ENCODE results near the gene CRYGD. TPM values are rescaled to one million over a fixed set of nuclear protein-coding genes. Genes with fewer than 3 reads are reported as not detected.
"Not testable (repeated sequence)": the region's sequence is repeated elsewhere in the genome, so short reads cannot be mapped to it uniquely, and the experiment has no call there.

CRYGD gene
- total RNA-seq (not detected), polyA plus RNA-seq (not detected)
- long read RNA-seq, donor 1: 0 reads
- long read RNA-seq, donor 2: 0 reads
- long read RNA-seq, donor 3: 0 reads
- long read RNA-seq, donor 4: 0 reads
- long read RNA-seq, donor 5: 0 reads
- long read RNA-seq, donor 6: 0 reads
- long read RNA-seq, donor 7: 0 reads
- long read RNA-seq, donor 8: 0 reads
- long read RNA-seq, donor 9: 0 reads
- long read RNA-seq, donor 10: 0 reads

DNA sequence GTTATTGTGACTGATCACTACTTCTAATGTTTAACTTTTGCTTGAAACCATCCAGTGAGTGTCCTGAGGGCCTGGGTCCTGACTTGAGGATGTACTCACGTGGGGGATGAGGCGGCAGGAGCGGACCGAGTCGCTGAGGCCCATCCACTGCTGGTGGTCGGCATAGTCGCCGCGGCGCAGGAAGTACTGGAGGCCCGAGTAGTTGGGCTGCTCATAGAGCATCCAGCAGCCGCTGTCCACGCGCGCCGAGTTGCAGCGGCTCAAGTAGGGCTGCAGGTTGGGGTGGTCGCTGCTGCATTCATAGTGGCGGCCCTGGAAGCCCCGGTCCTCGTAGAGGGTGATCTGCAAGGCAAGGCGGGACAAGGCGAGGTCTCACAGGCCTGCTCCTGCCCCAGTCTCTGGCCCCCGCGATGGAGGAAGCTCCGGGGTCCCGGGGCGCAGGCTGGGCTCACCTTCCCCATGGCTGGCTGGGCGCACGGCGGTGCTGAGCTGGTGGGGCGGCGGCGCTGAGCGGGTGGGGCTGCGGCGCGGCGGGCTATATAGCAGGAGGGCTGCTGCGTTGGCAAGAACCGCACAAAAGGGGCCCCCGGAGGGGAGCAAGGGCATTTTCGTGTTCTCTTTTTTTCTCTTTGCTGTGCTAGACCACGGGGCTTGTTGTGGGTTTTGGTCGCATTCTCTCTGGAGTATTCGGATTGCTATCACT, at the start of gene CRYGD:
CRYGD (minus strand) TSS at position 512 of the 703 bp plus-strand sequence; CDS start at position 461, 51 bp downstream.
- DNase-seq; H3K36me3 ChIP-seq (replicated peaks in 1 of 2); H3K4me1 ChIP-seq (replicated peaks in 1 of 2); intact Hi-C loops (cut with DNase I); H3K9me3 ChIP-seq (replicated peaks in 1 of 3); H3K27ac ChIP-seq: not testable (repeated sequence)
- Histone ChIP-seq H3K27me3 (peaks cover 23% of the 10 kb centered on the region), H3K4me3 (peak within 1 kb of the TSS in 1 of 4 donors; percentile 34)
- 11 to 20% (median 12%) methylated on average over 19 to 46 of the region's 46 CpGs for WGBS, 4 donors

DNA sequence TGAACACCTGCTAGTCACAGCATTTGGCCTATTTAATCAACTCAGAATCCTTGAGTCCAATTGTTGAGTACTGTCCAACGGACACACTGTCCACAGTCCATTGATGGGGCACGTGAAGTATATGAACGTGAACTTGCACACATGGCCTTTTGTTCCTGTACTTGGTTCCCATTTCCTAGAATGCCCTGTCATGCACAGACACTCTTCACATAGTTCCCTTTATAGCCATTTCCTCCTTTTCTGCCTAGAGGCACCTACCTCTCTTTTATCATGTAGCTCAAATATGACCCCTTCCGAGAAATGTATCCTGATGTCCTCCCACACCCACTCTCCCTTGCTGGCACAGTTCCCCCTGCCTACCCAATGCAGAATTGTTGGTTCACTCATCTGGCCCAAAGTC, 47.8 kb upstream of the CRYGD start:
- peak overlapping the region in 1 of 5 donors; percentile 45 for H3K27ac ChIP-seq
- 58 to 68% (median 62%) methylated on average over 4 of the region's 4 CpGs for WGBS, 4 donors
- no peak overlapping the region for H3K4me3 ChIP-seq
- peaks cover 0 to 5% of the 10 kb centered on the region in 2 donors for H3K4me1 ChIP-seq (replicated peaks in 1 of 2)
- TF ChIP-seq POLR2A (IDR thresholded peaks at IDR 0.05): no peak
- TF ChIP-seq, protein P1, sequence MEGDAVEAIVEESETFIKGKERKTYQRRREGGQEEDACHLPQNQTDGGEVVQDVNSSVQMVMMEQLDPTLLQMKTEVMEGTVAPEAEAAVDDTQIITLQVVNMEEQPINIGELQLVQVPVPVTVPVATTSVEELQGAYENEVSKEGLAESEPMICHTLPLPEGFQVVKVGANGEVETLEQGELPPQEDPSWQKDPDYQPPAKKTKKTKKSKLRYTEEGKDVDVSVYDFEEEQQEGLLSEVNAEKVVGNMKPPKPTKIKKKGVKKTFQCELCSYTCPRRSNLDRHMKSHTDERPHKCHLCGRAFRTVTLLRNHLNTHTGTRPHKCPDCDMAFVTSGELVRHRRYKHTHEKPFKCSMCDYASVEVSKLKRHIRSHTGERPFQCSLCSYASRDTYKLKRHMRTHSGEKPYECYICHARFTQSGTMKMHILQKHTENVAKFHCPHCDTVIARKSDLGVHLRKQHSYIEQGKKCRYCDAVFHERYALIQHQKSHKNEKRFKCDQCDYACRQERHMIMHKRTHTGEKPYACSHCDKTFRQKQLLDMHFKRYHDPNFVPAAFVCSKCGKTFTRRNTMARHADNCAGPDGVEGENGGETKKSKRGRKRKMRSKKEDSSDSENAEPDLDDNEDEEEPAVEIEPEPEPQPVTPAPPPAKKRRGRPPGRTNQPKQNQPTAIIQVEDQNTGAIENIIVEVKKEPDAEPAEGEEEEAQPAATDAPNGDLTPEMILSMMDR (IDR thresholded peaks at IDR 0.05): no peak
- intact Hi-C loops (cut with DNase I): loop anchor here in 1 of 2 donors (10.0 kb wide), 1 partner anchor 83 kb away; the partner anchor contains the start of gene IDH1
- H3K36me3 ChIP-seq (replicated peaks in 1 of 2): no peaks in the 10 kb centered on the region
- H3K9me3 ChIP-seq (replicated peaks in 1 of 3): no peaks in the 10 kb centered on the region
- H3K27me3 ChIP-seq: no peaks in the 10 kb centered on the region
- DNase-seq: peak in 3 of 7 donors; percentile 13 to 40 (median 32)

DNA sequence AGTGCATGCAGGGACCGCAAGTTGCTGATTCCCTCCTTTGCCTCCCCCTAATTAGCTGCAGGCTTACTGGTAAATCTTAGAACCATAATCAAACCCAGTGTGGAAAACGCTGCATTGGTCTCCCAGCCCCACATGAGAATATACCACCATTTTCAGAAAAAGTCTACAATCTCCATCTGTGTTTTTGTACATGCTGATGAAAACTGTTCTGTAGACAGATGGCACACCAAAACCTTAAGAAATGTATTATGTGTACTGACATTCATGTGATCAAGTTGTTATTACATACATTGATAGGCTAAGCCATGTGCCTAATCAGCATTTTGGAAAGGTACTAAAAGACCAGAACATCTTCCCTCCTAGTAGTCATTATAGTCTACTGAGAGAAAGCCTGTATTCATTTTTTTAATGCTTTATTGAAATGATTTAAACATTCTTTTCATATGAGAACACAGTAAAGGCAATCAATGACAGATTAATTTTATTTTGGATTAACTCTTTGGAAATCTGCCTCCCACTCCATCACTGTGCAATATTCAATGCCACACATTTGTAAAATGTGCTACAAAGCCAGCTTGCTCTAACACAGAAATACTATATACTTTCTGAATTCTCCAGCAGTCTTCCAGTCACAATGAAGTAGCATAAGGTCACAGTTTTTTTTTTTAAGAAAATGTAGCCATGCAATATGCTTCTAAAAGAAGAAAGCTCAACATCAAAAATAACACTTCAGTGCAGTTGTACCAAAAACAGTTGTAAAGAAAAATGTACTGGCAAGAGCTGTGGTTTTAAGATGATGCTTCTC, 40.8 kb upstream of the CRYGD start:
- Histone ChIP-seq H3K4me1 (replicated peaks in 1 of 2) (no peaks in the 10 kb centered on the region), H3K9me3 (replicated peaks in 1 of 3) (no peaks in the 10 kb centered on the region), H3K27ac (no peak overlapping the region), H3K27me3 (no peaks in the 10 kb centered on the region), H3K36me3 (replicated peaks in 1 of 2) (no peaks in the 10 kb centered on the region), H3K4me3 (no peak overlapping the region)
- no peak for DNase-seq
- TF ChIP-seq, protein P1 (IDR thresholded peaks at IDR 0.05): no peak
- no peak for TF ChIP-seq POLR2A (IDR thresholded peaks at IDR 0.05)
- WGBS, 4 donors: 76 to 87% (median 82%) methylated on average over 2 of the region's 2 CpGs
- intact Hi-C loops (cut with DNase I): no loop called here

DNA sequence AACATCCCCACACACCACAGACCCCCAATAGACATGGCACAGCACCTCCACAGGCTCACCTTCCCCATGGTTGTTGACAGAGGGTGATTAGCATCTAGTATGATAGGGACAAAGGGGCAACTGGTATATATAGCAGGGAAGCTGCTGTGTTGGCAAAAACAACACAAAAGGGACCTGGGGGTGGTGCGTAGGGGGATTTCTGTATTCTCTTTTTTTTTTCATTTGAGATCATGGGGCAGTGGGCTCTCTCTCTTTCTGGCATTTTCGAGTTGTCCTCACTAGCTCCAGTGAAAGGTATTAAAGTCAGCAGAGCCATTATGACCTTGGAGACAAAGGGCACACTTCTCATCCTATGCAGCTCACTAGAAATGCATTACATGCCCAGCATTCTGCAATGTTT, 39.2 kb upstream of the CRYGD start, which contains the start of gene CRYGA:
CRYGA (minus strand) TSS at position 101 of the 400 bp plus-strand sequence; CDS start at position 68, 33 bp downstream.
- H3K4me1 ChIP-seq (replicated peaks in 1 of 2): no peaks in the 10 kb centered on the region
- intact Hi-C loops (cut with DNase I): no loop called here

More for the DNA sequence above, 39.2 kb upstream of the CRYGD start, which contains the start of gene CRYGA:
- Histone ChIP-seq H3K27me3 (no peaks in the 10 kb centered on the region), H3K36me3 (replicated peaks in 1 of 2) (no peaks in the 10 kb centered on the region), H3K9me3 (replicated peaks in 1 of 3) (no peaks in the 10 kb centered on the region), H3K4me3 (no peak within 1 kb of the TSS), H3K27ac (no peak within 1 kb of the TSS)
- TF ChIP-seq, protein P1 (IDR thresholded peaks at IDR 0.05): no peak
- no peak for TF ChIP-seq POLR2A (IDR thresholded peaks at IDR 0.05)
- no peak for DNase-seq
- 49 to 70% (median 59%) methylated on average over 2 of the region's 2 CpGs for WGBS, 4 donors

Measured in adrenal gland (tissue), 19 donors.